DMS 273 (cell line): ENCODE measurements around the gene PSMA3.
"Not testable (repeated sequence)": the region's sequence is repeated elsewhere in the genome, so short reads cannot be mapped to it uniquely, and the experiment has no call there.

Experiments used
- DNase-seq: peaks from one replicate; lab custom pipeline; 2025; ENCODE audit not compliant: unreplicated experiment; lab: John Stamatoyannopoulos, UW

The PSMA3 gene

GRCh38 chr14:58244556-58245387 is at the start of gene PSMA3:
PSMA3 (plus strand) TSS chr14:58244843; CDS start chr14:58244921, 78 bp downstream.
- DNase-seq: peak; percentile 99

GRCh38 chr14:58196198-58196597 is 48.4 kb upstream of the PSMA3 start:
- no peak for DNase-seq

- no peak for DNase-seq
Measured at GRCh38 chr14:58198086-58198485, 46.6 kb upstream of the PSMA3 start.

- peak; percentile 95 for DNase-seq
Measured at GRCh38 chr14:58199726-58200479, 44.7 kb upstream of the PSMA3 start, which contains the start of gene ACTR10. ACTR10 (plus strand) TSS chr14:58200149; CDS start chr14:58200218, 69 bp downstream.

- DNase-seq: no peak
Measured at GRCh38 chr14:58200480-58200841, 44.2 kb upstream of the PSMA3 start.

GRCh38 chr14:58200846-58201245 is 43.8 kb upstream of the PSMA3 start:
- no peak for DNase-seq

- no peak for DNase-seq
Measured at GRCh38 chr14:58213176-58213575, 31.5 kb upstream of the PSMA3 start.

- no peak for DNase-seq
Measured at GRCh38 chr14:58215191-58215914, 29.3 kb upstream of the PSMA3 start.

GRCh38 chr14:58216544-58216943 is 28.1 kb upstream of the PSMA3 start:
- no peak for DNase-seq

- DNase-seq: no peak
Measured at GRCh38 chr14:58227096-58227819, 17.4 kb upstream of the PSMA3 start.

- no peak for DNase-seq
Measured at GRCh38 chr14:58238252-58239243, 6.1 kb upstream of the PSMA3 start.

- peak; percentile 83 for DNase-seq
Measured at GRCh38 chr14:58239244-58240195, 5.1 kb upstream of the PSMA3 start.

GRCh38 chr14:58243790-58244555 is 670 bp upstream of the PSMA3 start:
- peak; percentile 66 for DNase-seq

GRCh38 chr14:58245562-58245961 is 919 bp downstream of the PSMA3 start:
- no peak for DNase-seq

- no peak for DNase-seq
Measured at GRCh38 chr14:58249611-58250010, 5.0 kb downstream of the PSMA3 start.

- no peak for DNase-seq
Measured at GRCh38 chr14:58258156-58258555, 13.5 kb downstream of the PSMA3 start.

GRCh38 chr14:58262005-58262404 is 17.4 kb downstream of the PSMA3 start:
- DNase-seq: not testable (repeated sequence)

GRCh38 chr14:58265401-58265800 is 20.8 kb downstream of the PSMA3 start:
- no peak for DNase-seq
